GM18858 (cell line): ENCODE data around the gene GNAO1.
"Not testable (repeated sequence)": the region's sequence is repeated elsewhere in the genome, so short reads cannot be mapped to it uniquely, and the experiment has no call there.

ENCODE experiments used
- ATAC-seq: cut with Tn5 transposase; IDR thresholded peaks from one replicate; pipeline ENCODE4 v1.9.1; 2021; ENCODE audit not compliant: unreplicated experiment

The GNAO1 gene

DNA sequence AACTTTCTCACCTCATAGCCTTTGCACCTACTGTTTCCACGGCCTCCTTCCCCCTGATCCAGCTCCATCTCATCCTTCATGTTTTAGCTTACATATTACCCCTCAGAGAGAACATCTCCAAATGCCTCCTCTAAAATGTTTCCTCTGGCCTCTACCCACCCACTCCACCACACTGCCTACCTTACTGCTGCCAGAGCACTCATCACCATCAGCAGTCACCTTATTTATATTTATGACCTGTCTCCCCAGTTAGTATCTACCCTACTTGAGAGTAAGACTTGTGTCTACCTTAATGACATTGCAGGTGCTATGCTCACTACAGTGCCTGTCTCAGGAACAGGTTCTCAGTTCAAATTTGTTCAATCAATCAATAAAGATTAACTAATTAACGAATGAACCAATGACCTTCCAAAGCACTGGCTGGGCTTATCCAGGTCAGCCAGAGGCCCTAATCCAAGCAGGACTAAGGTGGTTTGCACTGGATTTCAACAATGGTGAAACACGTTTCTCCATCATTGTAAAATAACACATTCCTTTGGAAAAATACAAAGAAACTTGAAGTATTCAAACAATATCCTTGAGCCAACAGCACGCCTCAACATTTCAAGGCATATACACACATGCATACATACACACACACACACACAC lies 192.9 kb downstream of the GNAO1 start:
- ATAC-seq = no peak

DNA sequence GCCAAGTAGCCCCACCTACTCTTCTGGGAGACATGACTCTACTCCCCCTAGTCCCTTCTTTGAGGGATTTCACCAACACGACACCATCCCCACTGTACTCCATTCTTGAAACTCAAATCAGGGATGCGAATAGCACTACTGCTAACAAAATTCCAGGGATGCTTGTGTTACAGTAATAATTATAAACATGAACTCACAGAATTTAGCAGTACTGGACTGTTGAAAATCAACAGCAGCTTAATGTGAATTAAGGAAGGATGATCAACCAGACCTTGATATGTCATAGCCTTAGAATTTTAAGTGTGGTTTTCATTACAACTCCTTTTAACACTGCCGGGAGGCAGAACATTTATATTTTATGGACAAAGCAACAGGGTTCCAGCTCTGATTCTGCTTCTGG lies 196.1 kb downstream of the GNAO1 start:
- no peak for ATAC-seq

DNA sequence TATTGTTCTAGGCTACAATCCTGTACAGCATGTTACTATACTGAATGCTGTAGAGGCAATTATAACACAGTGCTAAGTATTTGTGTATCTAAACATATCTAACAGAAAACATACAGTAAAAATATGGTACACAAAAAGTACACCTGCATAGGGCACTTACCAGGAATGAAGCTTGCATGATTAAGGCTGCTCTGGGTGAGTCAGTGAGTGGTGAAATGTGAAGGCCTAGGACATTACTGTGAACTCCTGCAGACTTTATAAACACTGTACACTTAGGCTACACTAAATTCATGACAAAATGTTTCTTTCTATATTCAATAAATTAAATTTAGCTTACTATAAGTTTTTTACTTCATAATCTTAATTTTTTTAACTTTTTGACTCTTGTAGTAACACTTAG lies 196.9 kb downstream of the GNAO1 start:
- no peak for ATAC-seq

DNA sequence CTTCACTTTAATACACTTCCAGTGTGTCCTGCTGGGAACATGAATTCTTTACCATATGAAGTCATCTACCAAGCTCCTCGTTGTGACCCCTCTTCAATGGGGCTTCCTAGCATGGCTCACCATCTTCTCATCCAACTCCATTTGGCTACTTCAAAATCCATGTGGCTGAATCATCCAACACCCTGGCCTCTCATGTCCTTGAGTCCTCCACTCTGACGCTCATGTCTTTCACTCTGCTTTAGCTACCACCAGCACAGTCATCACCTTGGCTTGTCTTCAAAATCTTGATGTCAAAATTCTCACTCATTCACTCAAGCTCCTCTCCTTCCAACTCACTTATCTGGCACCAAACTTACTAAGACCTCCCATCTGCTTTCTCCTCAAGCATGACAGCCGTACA lies 198.3 kb downstream of the GNAO1 start:
- ATAC-seq = no peak

DNA sequence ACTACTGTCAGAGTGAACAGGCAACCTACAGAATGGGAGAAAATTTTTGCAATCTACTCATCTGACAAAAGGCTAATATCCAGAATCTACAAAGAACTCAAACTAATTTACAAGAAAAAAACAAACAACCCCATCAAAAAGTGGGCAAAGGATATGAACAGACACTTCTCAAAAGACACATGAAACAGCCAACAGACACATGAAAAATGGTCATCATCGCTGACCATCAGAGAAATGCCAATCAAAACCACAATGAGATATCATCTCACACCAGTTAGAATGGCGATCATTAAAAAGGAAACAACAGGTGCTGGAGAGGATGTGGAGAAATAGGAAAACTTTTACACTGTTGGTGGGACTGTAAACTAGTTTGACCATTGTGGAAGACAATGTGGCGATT lies 205.4 kb downstream of the GNAO1 start:
- not testable (repeated sequence) for ATAC-seq

DNA sequence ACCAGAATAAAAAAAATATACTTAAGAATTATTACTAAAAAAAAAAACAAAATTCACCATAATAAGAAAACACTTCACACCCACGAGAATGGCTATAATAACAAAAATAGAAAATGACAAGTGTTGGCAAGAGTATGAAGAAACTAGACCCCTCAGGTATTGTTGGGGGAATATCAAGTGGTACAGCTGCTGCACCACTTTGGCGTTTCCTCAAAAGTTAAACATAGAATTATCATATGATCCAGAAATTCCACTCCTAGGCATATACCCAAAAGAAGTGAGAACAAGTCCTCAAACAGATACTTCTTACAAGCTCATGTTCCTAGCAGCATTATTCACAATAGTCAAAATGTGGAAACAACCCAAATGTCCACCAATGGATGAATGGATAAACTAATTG lies 207.8 kb downstream of the GNAO1 start:
- ATAC-seq = no peak

DNA sequence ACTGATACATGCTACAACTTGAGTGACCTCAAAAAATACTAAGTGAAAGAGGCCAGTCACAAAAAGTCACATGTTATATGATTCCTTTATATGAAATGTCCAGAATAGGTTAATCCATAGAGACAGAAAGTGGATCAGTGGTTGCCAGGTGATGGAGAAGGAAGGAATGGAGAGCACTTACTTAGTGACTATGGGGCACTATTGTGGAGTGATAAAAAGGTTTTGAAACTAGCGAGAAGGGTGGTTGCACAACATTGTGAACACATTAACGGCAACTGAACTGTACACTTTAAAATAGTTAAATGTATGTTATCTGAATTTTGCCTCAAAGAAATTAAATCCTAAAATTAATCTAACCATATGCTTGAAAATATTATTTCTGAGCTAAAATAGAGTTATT lies 208.2 kb downstream of the GNAO1 start:
- ATAC-seq = no peak

DNA sequence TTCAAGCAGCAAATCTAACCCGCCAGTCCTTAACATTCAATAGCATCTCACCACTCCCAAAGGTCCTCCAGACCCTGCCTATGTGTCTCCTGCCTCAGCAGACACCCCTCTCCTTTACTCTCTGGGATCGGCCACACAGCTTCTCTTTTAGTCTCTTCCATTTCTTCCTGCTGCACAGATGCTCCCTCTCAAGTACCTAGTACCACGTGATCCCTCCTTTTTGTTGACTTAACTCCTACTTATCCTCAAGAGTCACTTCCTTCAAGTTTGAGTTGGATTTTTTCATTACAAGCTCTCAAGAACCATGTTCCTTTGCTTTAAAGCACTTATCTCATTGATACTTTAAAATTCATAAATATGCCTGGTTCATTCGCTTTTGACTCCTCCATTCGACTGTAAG lies 209.2 kb downstream of the GNAO1 start:
- ATAC-seq = no peak

DNA sequence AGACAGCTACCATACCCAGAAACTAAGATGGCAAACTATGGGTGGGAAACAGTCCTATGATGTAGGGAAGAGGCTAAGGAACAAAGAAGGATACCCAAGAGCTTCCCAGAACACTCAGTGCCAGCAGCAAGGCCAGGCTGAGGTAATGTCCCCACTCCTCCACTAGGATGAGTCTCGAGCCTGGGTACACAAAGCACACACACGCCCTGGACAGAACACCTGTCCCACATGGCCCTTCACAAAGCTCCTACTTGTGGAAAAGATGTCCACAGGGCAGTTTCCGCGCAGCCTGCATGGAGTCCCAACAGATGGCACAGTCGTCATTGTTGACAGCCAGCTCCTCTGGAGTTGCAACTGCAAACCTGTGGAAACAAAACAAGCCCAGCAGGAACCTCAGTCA lies 210.2 kb downstream of the GNAO1 start:
- no peak for ATAC-seq

DNA sequence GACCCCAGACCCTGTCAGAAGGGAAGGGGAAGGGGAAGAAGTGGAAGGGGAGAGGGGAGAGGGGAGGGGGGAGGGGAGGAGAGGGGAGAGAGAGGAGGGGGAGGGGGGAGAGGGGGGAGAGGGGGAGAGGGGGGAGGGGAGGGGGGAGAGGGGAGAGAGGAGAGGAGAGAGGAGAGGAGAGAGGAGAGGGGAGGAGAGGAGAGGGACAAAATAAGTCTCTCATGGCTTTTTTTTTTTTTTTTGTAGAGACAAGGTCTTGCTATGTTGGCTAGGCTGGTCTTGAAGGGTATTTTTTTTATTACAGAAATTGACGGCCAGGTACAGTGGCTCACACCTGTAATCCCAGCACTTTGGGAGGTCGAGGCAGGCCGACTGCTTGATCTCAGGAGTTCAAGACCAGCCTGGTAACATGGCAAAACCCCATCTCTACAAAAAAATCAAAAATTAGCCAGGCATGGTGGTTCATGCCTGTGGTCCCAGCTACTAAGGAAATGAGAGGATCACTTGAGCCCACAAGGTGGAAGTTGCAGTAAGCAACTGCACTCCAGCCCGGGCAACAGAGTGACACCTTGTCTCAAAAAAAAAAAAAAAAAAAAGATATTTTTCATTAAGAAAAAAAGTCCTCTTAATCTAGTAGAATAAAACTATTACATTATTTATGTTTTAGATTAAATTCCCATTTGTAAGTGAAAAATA lies 214.8 kb downstream of the GNAO1 start:
- no peak for ATAC-seq
